HepG2 (cell line): ENCODE data around the gene USP36. TPM values are rescaled to one million over a fixed set of nuclear protein-coding genes. Genes with fewer than 3 reads are reported as not detected.

Experiments used
- AKNA ChIP-seq: sonication (generic); formaldehyde crosslinking; IDR thresholded peaks from 2 replicates; pipeline ENCODE4 v1.4.0; 2020; ENCODE audit warnings: missing genetic modification reagents, borderline replicate concordance
- ASH2L ChIP-seq: fragments of 300-600, 200-600 bp; sonication (generic); IDR thresholded peaks from 2 replicates; pipeline ENCODE4 v1.7.0; 2017; ENCODE audit warnings: low read depth, mild to moderate bottlenecking, moderate library complexity, mixed read lengths, low read length; ENCODE audit not compliant: insufficient read length
- FOXA3 ChIP-seq: IDR thresholded peaks from 2 replicates; pipeline ENCODE4 v1.6.1; 2016; ENCODE audit warnings: missing genetic modification reagents, missing compliant biosample characterization
- HNRNPL ChIP-seq: fragments of 200-400 bp; formaldehyde crosslinking; IDR thresholded peaks from 2 replicates; pipeline ENCODE4 v1.6.1; 2017; ENCODE audit warnings: mild to moderate bottlenecking, low read depth, low read length
- PHF20 ChIP-seq: sonication (generic); formaldehyde crosslinking; IDR thresholded peaks from 2 replicates; pipeline ENCODE4 v1.5.0; 2020; ENCODE audit warnings: mild to moderate bottlenecking, missing genetic modification reagents
- RXRA ChIP-seq: sonication (generic); formaldehyde crosslinking; IDR thresholded peaks from 2 replicates; pipeline ENCODE4 v1.5.1; 2020; ENCODE audit warnings: missing genetic modification reagents
- SOX13 ChIP-seq, 3 experiments: fragments of 450-650 bp in 1 of 3; sonication (generic) in 1 of 3; formaldehyde crosslinking in 1 of 3; IDR thresholded peaks in 2 of 3; conservative IDR thresholded peaks in 1 of 3; 2 replicates each; pipeline versions ENCODE4 v1.5.0 to v1.6.1; 2016 to 2020; ENCODE audit warnings: antibody characterized with exemption in 1 of 3, mild to moderate bottlenecking in 1 of 3, missing compliant biosample characterization in 1 of 3, missing genetic modification reagents in 1 of 3, moderate library complexity in 1 of 3
- ZBTB26 ChIP-seq: IDR thresholded peaks from 2 replicates; pipeline ENCODE4 v1.6.1; 2016; ENCODE audit warnings: missing compliant biosample characterization, missing genetic modification reagents, borderline replicate concordance
- ZNF253 ChIP-seq: sonication (generic); formaldehyde crosslinking; IDR thresholded peaks from 2 replicates; pipeline ENCODE4 v1.8.0; 2022; ENCODE audit warnings: mild to moderate bottlenecking, missing genetic modification reagents, borderline replicate concordance
- ZNF282 ChIP-seq: fragments of 450-650 bp; IDR thresholded peaks from 2 replicates; pipeline ENCODE4 v1.6.1; 2018; ENCODE audit not compliant: partially characterized antibody
- ZNF761 ChIP-seq: sonication (generic); formaldehyde crosslinking; conservative IDR thresholded peaks from 2 replicates; pipeline ENCODE4 v1.4.0; 2020; ENCODE audit warnings: mild to moderate bottlenecking, missing genetic modification reagents
- ZSCAN9 ChIP-seq: IDR thresholded peaks from 2 replicates; pipeline ENCODE4 v1.6.1; 2016; ENCODE audit warnings: borderline replicate concordance
- polyA plus RNA-seq, 8 experiments: library from polyadenylated mRNA; depleted of rRNA in 3 of 8; stranded (reverse) in 7 of 8; unstranded in 1 of 8; fragments of >200 nt; fragmentation: Illumina TruSeq in 4 of 8; extraction: Trizol in 4 of 8; gene quantifications; 2 replicates each; pipeline versions ENCODE4 v1.2.1 to v1.2.3, GENCODE V29; 2011 to 2016; ENCODE audit warnings: low read depth in 4 of 8, missing spikeins in 1 of 8, mixed read lengths in 1 of 8; ENCODE audit not compliant: insufficient read depth in 1 of 8
- total RNA-seq, 5 experiments: library from RNA; depleted of rRNA; stranded (reverse); fragments of >200 nt; fragmentation: Illumina TruSeq; extraction: Trizol; gene quantifications; 2 replicates each; pipeline ENCODE4 v1.2.3, GENCODE V29; 2016; ENCODE audit warnings: low read depth in 1 of 5
- TF ChIP-seq, protein P1 (sequence below): IDR thresholded peaks from 2 replicates; pipeline ENCODE4 v1.6.1; 2018; ENCODE audit warnings: missing genetic modification reagents, mild to moderate bottlenecking, missing compliant biosample characterization
- TF ChIP-seq, protein P2 (sequence below): IDR thresholded peaks from 2 replicates; pipeline ENCODE4 v1.6.1; 2016
- TF ChIP-seq, protein P3 (sequence below): IDR thresholded peaks from 2 replicates; pipeline ENCODE4 v1.6.1; 2012; ENCODE audit warnings: inconsistent platforms
- TF ChIP-seq, protein P4 (sequence below): sonication (generic); formaldehyde crosslinking; IDR thresholded peaks from 2 replicates; pipeline ENCODE4 v1.8.0; 2022; ENCODE audit warnings: mild to moderate bottlenecking, missing genetic modification reagents; ENCODE audit not compliant: insufficient replicate concordance

USP36 gene
- total and polyA plus RNA-seq, 2 of the 13 experiments (the other 11 are each of a cell fraction or from before 2014, with no cell fraction given): 29.6 to 45.9 TPM

GRCh38 chr17:78746263-78746948 is 94.2 kb downstream of the USP36 start (continued):
- TF ChIP-seq, protein P1, sequence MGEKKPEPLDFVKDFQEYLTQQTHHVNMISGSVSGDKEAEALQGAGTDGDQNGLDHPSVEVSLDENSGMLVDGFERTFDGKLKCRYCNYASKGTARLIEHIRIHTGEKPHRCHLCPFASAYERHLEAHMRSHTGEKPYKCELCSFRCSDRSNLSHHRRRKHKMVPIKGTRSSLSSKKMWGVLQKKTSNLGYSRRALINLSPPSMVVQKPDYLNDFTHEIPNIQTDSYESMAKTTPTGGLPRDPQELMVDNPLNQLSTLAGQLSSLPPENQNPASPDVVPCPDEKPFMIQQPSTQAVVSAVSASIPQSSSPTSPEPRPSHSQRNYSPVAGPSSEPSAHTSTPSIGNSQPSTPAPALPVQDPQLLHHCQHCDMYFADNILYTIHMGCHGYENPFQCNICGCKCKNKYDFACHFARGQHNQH (CRISPR knock-in tag): peak; percentile 30; the same call in 1 of the 2 replicates
- TF ChIP-seq ASH2L: peak; percentile 45
- peak; percentile 28; the same call in 1 of the 2 replicates for TF ChIP-seq FOXA3
- 0 out of 2 replicates have a peak, but pooled peaks have one; percentile 34 for TF ChIP-seq ZSCAN9 (CRISPR knock-in tag)
- peak; percentile 84; the same call in 1 of the 2 replicates for TF ChIP-seq RXRA (CRISPR knock-in tag)
- peak; percentile 65; the same call in 1 of the 2 replicates for TF ChIP-seq ZBTB26 (CRISPR knock-in tag)
- TF ChIP-seq, protein P2, sequence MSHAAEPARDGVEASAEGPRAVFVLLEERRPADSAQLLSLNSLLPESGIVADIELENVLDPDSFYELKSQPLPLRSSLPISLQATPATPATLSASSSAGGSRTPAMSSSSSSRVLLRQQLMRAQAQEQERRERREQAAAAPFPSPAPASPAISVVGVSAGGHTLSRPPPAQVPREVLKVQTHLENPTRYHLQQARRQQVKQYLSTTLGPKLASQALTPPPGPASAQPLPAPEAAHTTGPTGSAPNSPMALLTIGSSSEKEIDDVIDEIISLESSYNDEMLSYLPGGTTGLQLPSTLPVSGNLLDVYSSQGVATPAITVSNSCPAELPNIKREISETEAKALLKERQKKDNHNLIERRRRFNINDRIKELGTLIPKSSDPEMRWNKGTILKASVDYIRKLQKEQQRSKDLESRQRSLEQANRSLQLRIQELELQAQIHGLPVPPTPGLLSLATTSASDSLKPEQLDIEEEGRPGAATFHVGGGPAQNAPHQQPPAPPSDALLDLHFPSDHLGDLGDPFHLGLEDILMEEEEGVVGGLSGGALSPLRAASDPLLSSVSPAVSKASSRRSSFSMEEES (CRISPR knock-in tag): no peak
- TF ChIP-seq, protein P3, sequence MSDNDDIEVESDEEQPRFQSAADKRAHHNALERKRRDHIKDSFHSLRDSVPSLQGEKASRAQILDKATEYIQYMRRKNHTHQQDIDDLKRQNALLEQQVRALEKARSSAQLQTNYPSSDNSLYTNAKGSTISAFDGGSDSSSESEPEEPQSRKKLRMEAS: no peak; the same call in 1 of the 2 replicates
- TF ChIP-seq ZNF253: no peak
- no peak for TF ChIP-seq HNRNPL
- TF ChIP-seq, protein P4, sequence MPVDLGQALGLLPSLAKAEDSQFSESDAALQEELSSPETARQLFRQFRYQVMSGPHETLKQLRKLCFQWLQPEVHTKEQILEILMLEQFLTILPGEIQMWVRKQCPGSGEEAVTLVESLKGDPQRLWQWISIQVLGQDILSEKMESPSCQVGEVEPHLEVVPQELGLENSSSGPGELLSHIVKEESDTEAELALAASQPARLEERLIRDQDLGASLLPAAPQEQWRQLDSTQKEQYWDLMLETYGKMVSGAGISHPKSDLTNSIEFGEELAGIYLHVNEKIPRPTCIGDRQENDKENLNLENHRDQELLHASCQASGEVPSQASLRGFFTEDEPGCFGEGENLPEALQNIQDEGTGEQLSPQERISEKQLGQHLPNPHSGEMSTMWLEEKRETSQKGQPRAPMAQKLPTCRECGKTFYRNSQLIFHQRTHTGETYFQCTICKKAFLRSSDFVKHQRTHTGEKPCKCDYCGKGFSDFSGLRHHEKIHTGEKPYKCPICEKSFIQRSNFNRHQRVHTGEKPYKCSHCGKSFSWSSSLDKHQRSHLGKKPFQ (CRISPR knock-in tag): peak; percentile 61
- no peak for TF ChIP-seq AKNA (CRISPR knock-in tag)
- TF ChIP-seq ZNF282: no peak
- no peak for TF ChIP-seq PHF20
- TF ChIP-seq ZNF761 (CRISPR knock-in tag): no peak
- no peak for TF ChIP-seq SOX13 (IDR thresholded peaks at IDR 0.05)
- peak in 1 of 2 experiments; percentile 71; a peak in 2 of 4 replicates for TF ChIP-seq SOX13 (CRISPR knock-in tag; conservative IDR thresholded peaks at IDR 0.05 in 1 of 2, IDR thresholded peaks at IDR 0.05 in 1 of 2)
